Measurements from ENCODE around the gene MOB3B.
"Not testable (repeated sequence)": the region's sequence is repeated elsewhere in the genome, so short reads cannot be mapped to it uniquely, and the experiment has no call there.

MOB3B gene

GRCh38 chr9:27472195-27472594 lies 57.4 kb downstream of the MOB3B start:
- no peak for DNase-seq

DNA sequence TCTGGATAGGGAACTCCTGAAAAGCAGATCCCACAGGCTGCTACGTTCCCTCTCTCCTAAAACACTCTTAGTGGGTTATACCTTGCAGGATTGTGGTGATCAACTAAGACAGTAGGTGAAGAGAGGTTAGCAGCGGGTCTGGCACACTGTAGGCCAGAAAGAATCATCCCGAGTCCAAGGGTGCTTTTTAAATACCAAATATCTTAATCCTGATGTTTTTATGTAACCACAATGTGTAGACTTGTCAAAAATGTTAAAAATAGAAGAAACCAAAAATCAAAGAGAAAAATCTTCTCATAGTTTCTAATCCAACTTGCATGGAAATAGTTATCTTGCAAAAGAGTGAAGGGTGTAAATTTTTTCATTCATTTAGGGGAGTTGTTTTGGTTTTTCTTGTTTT lies 57.8 kb downstream of the MOB3B start:
- no peak for DNase-seq

DNA sequence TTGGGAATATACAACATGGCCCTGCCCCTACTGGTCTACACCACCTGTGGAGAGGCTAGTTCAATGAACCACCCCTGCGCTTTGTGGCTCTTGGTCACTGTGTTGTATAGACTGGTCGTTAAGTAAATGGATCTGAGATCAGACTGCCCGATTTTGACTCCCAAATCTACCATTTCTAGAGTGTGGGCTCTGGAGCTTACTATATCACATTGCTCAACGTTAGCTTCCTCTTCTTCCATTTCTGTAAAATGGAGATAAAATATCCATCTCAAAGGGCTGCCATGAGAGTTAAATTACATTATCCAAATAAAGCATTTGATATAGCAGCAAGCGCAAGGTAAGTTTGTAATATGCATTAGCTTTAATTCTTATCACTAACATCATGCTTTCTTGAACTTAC lies 58.2 kb downstream of the MOB3B start:
- no peak for DNase-seq

DNA sequence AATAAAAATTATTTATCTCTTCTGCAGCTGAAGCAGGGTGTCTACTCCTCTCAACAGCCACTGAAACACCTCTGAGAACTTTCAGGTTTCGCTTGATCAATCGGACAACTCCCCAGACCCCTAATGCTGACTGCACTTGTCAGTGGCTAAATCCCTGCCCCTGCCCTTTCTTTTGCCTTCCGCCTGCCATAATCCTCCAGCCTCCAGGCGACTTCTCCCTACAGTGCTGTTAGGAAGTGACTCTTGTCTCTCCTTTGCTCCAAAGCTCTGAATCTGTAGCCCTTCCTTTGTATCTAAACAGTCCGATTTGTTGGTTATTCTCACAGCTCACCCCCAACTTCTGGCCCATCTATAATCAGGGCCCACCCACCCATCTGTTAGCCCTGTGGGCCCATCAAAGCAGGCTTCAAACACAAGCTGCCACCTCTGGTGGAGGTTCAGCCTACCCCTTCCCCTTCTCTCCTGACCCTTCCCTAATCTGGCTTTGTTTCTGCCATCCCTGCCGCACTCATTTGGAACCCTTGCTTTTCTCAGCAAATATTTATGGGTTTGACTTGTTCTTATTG lies 59.2 kb downstream of the MOB3B start:
- peak; percentile 47 for DNase-seq

DNA sequence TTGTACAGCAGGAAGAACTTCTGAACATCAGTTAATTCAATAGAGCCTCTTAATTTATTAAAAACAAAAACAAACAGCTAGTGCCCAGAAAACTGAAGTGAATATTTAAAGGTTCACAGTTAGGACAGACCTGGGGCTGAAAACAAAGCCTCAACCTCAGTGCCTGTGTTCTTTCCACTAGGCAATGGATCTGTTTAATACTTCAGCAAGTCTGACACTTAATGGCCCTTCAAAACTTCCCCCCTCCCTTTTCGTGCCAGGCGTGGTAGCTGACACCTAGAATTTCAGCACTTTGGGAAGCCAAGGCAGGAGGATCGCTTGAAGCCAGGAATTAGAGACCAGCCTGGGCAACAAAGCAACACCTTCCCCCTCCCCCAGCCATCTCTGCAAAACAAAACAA lies 60.1 kb downstream of the MOB3B start:
- DNase-seq: no peak

GRCh38 chr9:27468462-27469110 lies 61.0 kb downstream of the MOB3B start:
- no peak for DNase-seq

- no peak for DNase-seq
These were observed 61.6 kb downstream of the MOB3B start for GRCh38 chr9:27468000-27468399.

DNA sequence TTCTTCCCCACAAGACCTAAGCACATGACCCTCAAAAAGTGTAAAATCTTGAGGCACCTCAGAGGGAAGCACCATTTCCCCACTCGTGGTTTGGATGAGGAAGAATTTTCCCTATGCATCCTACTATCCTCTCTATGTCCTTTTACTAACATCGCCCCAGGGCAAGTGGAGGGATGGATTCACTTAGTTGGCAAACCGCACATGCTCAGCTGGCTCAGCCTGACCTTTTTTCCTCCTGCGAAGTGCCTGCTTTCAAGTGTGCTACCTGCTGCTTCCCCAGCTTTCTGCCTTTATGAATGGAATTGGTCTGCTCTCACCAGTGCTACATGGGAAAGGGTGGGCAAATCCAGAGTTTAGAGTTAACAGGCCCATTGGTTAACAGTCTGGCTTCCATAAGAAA lies 62.1 kb downstream of the MOB3B start:
- DNase-seq: peak; percentile 76

- DNase-seq: not testable (repeated sequence)
These were observed 63.1 kb downstream of the MOB3B start for GRCh38 chr9:27466516-27466915.

DNA sequence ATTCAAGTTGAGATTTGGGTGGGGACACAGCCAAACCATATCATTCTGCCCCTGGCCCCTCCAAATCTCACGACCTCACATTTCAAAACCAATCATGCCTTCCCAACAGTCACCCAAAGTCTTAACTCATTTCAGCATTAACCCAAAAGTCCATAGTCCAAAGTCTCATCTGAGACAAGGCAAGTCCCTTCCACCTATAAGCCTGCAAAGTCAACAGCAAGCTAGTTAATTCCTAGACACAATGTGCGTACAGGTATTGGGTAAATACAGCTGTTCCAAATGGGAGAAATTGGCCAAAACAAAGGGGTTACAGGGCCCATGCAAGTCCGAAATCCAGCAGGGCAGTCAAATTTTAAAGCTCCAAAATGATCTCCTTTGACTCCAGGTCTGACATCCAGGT lies 64.7 kb downstream of the MOB3B start:
- DNase-seq: peak; percentile 19

GRCh38 chr9:27462846-27463245 lies 66.8 kb downstream of the MOB3B start:
- no peak for DNase-seq

DNA sequence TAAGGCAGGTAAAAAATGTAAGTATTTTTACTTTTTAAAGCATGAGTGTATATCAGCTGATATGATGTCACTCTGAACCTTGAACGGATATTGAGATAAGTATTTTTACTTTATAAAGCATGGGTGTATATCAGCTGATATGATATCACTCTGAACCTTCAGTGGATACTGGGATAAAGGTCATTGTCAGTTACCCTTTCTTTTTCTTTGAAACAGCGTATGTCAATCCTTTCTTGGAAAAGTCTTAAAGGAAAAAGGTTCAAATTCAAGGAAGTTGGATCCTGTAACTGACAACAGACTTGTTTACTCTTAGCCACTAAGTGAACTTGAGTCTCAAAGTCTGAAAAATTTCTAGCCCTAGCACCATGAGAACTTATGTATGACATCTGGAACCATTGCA lies 67.2 kb downstream of the MOB3B start:
- DNase-seq: no peak

GRCh38 chr9:27460226-27461023 lies 69.2 kb downstream of the MOB3B start:
- no peak for DNase-seq

DNA sequence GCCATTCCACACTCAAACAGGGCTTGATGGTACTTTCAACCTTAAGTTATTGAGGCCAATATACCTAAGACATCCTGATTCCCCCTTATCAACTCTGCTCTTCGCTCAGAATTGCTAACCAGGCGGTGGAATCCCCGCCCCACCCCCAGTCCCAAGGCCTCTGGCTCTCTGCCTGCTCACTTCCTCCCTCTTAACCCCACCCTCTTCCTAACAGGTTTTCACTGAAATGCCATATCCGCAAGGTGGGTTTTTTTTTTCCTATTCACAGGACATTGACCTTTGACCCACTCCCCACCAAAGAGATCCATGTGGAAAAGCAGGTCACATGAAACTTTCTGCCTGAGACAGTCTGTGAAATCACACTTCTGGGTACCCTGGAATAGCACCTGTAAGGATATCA lies 72.2 kb downstream of the MOB3B start:
- no peak for DNase-seq

- DNase-seq: no peak
These were observed 75.6 kb downstream of the MOB3B start for GRCh38 chr9:27453860-27454553.

DNA sequence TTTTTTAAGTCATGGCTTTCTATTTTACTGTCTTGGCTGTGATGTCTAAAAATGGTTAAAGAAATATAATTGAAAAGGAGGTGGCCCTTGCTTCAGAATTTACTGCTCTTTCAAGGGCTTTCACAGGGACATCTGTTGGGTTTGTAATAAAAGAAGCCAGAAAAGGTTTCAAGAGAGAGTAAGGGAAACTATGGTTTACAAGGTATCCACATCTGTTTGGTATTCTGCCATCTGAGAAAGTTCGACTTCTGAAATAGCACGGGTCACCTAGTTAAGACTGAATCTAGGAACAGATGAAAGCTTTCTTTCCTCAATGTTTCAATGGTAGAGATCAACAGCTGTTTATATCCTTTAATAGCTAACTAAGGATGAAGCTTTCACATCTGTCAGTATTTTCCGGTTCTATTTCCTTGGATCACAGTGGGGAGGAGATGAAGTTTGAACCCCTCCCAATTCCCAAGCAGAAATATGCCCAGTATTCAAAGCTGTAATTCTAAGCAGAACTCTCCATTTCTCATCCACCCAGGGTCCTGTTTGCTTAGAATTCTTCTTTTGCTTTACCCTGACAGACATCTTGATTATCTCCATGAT lies 78.3 kb downstream of the MOB3B start:
- DNase-seq: peak; percentile 62

- DNase-seq: peak; percentile 24
These were observed 78.9 kb downstream of the MOB3B start for GRCh38 chr9:27450752-27451151.

GRCh38 chr9:27448356-27448755 lies 81.3 kb downstream of the MOB3B start:
- not testable (repeated sequence) for DNase-seq

DNA sequence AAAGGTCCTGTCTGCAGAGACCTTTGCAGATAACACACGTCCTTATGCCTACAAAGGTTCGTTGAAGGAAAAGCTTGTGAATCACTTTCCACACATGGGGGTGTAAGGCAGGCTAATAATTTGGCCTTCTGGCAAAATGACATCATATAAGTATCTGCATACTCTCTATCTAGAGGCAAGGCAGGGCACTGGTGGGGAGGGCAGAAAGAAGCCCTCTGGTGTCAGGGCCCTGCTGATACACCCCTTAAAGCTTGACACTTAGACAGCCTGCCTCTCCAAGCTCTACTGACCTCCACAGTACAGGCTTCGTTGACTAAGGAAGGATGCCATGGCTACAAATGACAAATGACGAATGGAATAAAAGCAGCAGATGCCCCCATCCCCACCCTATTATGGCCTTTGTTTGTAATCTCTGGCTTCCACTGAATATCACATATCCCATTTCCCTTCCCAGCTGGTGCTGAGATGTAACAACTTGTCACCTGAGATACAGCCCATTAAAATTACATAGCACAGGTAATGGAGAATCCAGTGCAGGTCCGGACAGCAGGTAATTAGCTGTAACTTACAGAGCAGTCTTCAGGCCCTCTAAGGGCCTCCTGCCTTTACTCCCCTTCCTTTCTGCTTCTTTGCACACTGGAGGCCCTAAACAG lies 82.5 kb downstream of the MOB3B start:
- DNase-seq: peak; percentile 97

- DNase-seq: no peak
These were observed 83.9 kb downstream of the MOB3B start for GRCh38 chr9:27445688-27446087.

GRCh38 chr9:27445057-27445595 lies 84.5 kb downstream of the MOB3B start:
- no peak for DNase-seq

DNA sequence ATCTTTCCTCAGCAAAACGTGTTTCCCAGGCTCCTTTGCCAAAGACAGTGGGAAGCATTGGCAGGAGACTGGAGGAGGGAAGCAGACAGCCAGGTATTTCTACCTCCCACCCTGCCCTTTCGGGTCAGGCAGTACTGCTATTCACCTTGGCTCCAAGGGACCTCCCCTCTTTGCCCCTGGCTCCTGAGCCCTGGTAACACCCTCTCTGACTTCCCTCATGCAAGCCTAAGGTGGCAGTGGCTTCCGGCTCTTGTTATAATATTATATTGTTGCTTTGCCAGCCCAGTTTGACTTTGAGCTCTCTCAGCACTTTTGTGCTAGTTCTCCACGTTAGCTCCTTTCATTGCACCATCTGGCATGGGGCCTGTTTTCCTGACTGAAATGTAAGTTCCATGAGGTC lies 87.2 kb downstream of the MOB3B start:
- DNase-seq: peak; percentile 12

DNA sequence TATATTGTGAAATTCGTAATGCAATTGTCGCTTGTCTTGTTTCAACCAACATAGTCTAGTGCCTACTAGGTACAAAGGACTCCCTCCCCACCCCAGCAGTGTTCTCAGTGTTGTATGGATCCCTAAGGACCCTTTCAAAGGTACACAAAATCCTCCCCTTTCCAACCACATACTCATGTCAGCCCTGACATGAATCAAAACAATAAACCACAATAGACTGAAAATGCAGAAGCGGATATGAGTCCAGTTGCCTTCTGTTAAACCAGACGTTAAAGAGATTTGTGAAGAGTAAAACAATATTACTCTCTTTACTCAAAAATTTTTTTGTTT lies 87.9 kb downstream of the MOB3B start:
- DNase-seq: no peak

All from NCI-H69 (cell line).